Measurements from ENCODE around the gene BCL2L1.
"Not testable (repeated sequence)": the region's sequence is repeated elsewhere in the genome, so short reads cannot be mapped to it uniquely, and the experiment has no call there.

BCL2L1 gene

DNA sequence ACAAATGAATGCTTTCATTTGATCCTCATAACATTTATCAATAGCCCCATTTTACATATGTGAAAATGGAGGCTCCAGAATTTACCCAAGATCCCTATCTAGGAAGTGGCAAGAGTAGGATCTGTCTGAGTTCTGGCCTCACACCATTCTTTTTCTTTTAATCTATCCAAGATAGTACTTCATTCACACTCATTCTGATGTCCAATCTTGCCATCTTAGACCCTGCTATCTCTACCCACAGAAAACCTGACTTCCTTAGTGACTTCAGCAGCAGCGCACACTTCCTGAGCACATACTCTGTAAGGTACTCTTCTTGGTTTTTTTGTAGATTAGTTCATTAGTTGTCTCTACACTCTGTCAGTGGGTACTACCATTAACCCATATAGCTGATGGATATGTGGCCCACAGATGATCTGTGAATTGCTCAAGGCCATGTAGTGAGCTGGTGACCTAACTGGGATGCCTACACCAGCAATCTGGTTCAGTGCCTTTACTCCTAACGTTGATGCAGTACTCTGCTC lies 48.7 kb downstream of the BCL2L1 start:
- DNase-seq = no peak

DNA sequence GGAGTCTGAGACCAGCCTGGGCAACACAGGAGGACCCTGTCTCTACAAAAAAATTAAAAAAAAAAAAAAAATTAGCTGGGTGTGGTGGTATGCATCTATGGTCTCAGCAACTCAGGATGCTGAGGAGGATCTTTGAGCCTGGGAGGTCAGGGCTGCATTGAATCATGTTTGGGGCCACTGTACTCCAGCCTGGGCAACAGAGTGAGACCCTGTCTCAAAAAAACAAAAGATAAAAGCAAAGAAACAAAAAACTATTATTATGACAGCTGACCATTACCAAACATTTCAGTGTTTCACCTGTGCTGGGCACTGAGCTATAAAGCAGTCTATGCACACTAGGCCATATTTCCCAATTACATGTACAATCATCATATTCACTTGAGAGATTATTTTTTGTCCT lies 49.2 kb downstream of the BCL2L1 start:
- no peak for DNase-seq

DNA sequence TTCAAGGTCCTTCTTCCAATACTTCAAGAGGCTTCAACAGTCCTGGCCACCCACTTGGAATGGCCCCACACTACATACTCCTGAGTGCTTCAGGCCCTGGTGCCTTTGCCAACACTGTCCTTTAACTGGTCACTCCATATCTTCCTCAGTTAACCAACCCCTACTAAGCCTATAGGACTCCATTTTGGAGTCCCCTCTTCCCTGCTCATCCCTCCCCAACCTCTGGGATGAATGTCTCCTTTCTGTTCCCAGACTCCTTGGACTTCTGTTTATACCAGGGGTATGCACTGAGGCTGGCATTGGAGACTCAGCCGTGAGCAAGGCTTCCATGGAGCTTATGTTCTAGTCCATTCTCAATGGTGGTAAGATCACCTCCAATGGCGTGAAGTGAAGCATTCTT lies 51.3 kb downstream of the BCL2L1 start:
- DNase-seq = no peak

DNA sequence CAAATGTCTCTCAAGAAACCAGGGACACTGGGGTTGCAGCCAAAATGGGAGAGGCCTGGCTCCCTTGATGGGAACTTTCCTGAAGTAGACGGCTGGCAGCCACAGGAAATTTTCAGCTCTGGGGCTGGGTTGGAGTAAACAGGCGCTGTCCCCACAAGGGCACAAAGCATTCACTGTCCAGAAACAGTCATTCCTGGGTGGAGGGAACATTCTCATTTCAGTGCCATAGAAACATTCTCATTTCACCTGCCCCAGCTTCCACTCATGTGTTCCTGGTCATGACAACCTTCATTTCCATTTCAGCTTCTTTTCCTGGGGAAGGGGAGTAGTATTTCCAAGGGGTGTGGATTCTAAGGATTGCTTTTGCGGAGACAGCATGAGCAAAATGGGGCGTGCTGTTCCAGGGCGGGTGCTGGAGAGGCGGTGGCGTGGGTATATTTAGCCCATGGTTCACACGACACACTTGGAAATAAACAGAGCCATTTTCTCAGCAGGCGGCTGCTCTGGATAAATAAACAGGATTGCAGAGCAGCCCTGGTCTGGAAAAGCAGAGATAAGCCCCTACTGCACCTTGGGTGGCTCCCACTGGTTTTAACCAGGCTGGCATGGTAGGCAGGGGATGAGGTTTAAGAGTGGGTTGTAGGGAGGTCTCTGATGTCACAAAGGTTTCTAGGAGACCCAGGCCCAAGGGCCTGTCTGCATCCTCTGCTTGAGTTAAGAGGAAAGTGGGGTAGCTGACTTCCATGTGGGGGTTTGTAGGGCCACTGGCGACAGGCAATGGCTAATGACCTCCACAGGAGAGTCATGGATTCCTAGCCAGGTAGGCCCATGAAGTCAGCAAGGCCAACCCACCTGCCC lies 52.1 kb downstream of the BCL2L1 start:
- DNase-seq = no peak

DNA sequence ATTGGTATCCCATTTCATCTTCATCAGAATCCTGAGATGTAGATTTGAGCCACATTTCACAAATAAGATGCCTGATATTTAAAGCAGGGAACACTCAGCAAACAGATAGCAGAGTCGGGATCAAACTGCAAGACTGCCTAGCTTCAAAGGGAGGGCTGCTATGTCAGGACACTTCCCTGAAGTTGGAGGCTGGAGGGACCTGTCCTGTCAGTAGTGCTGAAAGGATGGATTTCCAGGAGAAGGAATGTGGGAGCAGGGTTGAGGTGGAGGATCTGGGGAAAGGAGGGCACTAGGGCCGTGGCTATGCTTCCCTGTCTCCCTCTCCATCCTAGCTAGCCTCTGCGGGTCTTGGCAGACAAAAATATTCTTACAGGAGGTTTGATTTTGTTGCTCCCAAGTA lies 52.8 kb downstream of the BCL2L1 start:
- DNase-seq = no peak

DNA sequence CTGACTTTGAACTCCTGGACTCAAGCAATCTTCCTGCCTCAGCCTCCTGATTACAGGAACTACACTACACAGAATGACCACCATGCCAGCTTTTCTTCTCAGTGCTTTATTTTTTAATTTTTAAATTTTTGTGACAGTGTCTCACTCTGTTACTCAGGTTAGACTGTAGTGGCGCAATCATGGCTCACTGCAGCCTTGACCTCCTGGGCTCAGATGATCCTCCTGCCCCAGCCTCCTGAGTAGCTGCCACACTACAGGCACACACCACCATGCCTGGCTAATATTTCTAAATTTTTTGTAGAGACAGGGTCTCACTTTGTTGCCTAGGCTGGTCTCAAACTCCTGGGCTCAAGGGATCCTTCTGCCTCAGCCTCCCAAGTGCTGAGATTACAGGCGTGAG lies 53.7 kb downstream of the BCL2L1 start:
- not testable (repeated sequence) for DNase-seq

DNA sequence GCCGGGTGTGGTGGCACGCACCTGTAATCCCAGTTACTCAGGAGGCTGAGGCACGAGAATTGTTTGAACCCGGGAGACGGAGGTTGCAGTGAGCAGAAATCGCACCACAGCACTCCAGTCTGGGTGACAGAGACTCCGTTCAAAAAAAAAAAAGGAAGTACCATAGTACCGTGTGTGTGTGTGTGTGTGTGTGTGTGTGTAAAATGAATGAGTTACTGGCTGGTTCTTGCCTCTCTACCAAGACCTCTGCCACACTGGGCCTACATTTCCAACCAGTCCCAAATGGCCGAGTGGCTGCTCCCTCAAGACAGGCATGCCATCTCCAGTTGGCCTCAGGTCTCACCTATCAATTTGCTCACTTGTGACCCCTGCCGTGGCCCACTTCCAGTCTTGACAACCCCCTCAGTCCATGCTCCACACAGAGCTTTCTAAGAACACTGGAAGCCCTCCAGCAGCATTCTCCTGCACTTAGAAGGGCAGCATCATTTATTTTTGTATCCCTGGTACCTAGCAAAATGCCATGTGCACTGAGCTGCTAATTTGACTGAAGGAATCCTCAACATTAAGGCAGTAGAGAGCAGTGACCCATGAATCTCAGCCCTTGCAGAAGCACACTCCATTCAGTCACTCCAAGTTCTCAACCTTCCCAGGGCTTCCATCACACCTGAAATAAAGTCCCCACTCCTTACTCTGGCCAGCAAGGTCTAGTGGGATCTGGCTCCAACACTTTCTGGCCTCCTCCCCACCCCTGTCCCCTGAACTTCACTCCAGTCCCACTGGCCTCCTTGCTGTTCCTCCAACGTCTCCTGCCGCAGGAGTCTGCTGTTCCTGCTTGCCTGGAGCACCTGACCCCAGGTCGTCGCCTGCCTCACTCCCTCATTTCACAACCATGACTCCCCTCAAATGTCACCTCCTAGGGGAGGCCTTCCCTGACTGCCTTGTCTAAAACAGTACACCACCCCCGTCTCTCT lies 55.1 kb downstream of the BCL2L1 start:
- no peak for DNase-seq

DNA sequence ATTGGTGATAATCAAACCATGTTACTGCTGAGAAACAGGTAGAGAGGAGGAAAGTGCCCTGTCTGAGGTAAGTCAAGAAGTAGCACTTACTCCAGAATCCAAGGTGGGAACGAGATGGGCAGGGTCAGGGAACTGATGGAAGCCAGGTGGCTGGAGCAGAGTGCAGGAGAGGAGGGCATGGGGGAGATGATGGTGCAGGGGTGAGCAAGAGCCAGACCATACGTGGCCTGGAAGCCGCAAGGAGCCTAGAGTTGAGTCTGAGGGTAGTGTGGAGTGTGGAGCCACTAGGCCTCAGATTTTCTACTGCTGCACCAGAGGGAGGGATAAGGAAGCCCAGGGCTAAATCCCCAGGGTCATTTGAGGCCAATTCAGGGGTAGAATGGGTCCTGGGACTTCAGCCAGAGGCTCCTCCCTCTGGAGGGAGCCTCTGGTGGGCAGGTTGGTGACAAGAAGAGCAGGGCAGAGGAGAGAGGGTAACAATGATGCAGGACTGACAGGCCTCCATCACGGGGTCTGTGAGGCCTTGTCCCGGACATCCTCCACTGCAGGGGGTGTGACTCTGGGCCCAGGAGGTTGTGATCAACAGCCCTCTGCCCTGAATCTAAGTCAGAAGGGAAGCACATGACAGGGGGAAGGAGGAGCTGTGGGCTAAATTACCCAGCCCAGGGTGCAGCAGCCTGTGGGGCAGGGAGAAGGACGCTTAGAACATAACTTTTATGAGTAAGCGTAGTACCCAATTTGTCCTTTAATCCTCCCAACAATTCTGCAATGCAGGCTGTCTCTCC lies 56.2 kb downstream of the BCL2L1 start:
- DNase-seq = no peak

DNA sequence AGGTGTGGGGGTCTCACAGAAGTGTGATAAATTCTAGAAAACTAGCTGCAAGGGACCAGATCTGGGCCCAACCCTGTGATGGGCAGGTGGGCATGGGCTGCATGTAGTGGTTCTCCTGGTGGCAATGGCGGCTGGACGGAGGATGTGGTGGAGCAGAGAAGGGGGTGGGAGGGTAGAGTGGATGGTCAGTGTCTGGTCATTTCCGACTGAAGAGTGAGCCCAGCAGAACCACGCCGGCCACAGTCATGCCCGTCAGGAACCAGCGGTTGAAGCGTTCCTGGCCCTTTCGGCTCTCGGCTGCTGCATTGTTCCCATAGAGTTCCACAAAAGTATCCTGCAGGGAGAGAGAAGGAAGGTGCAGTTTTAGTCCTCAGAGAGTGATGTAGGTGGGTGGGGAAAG lies 56.9 kb downstream of the BCL2L1 start:
- no peak for DNase-seq

DNA sequence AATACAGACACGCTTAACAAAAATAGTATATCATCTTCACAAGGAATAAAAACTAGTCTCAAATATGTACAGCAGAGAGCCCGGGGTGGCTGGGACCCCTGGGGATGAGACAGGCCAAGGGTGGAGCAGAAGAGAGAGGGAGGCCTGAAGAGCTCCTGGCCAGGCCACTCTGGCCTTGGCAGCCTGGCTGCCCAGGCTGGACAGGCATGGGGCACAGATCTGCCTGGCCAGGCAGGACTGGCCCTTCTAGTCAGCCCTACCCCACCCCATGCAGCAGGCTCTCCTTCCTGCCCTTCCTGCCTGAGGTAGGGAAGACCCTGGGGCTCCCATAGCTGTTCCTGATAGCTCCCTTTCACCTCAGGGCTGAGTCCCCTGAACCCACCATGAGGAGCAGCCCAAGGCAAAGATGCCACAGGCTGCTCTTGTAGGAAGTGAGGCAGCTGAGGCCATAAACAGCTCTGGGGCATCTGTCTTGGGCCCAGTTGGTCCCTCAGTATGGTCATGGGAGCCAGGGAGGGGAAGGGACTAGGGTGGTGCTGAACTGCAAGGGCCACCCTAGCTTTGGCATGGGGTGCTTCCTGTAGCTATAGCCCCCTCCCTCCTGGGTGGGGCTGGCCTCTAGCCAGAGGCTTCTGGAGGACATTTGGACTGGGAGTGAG lies 57.8 kb downstream of the BCL2L1 start:
- no peak for DNase-seq

DNA sequence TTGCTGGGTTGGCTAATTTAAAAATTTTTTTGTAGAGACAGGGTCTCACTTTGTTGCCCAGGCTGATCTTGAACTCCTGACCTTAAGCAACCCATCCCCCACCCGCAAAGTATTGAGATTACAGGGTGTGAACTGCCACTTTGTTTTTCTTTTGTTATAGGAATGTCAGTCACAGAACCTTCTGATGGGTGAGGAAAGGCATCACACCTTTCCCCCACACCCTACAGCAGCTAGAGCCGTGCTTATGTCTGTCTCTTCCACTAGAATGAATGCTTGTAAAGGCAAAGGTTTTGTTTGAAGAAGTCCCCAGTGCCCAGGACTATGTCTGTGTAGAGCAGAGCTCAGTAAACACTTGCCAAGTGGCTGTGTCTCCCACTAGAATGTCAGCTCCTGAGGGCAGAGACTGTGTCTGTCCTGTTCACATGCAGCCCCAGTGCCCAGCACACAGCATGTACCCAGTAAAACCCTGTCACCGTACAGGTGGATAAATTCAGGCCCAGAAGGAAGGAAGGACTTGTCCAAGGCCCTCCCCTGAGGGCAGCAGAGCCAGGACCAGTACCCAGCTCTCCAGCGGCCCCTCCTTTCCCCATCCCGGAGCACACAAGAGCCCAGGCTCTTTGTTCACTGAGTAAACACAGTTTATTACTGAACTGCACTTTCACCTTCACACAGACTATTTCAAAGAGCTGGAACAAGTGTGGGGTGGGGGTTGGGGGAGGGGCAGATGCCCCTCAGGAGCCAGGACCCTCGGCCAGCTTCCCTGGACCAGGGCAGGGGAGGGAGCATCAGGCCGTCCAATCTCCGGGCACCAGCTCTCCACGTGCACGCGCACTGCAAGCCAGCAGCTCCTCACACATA lies 58.6 kb downstream of the BCL2L1 start:
- no peak for DNase-seq

DNA sequence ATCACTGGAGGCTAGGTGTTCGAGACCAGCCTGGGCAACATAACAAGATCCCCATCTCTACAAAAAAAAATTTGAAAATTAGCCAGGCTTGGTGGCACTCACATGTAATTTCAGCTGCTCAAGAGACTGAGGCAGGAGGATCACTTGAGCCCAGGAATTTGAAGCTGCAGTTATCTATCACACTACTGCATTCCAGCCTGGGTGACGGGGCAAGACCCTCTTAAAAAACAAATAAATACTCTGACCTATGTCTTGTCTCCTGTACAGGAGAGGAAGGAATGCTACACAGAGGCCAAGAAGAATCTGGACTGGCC lies 59.2 kb downstream of the BCL2L1 start:
- DNase-seq = no peak

DNA sequence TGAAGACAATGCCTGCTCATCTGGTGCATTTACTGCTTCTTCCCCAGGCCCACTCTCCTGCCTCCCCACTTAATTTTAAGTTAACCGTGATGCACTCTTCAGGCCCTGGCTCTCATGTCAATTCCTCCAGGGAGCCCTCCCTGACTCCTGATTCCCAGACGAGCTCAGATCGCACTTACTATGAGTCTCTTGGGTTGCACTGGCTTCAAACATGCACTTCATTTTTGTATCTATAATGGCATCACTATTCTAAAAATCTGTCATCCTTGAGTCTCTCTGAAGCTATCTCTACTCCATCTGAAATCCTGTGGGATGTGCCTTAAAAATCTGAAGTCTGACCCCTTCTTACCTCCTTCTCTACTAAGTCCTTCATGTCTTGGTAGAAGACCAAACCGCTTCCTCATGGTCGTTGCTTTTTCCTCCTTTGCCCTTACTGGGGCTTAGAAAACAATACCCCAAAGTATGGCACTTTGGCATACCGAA lies 60.3 kb downstream of the BCL2L1 start:
- DNase-seq = no peak

DNA sequence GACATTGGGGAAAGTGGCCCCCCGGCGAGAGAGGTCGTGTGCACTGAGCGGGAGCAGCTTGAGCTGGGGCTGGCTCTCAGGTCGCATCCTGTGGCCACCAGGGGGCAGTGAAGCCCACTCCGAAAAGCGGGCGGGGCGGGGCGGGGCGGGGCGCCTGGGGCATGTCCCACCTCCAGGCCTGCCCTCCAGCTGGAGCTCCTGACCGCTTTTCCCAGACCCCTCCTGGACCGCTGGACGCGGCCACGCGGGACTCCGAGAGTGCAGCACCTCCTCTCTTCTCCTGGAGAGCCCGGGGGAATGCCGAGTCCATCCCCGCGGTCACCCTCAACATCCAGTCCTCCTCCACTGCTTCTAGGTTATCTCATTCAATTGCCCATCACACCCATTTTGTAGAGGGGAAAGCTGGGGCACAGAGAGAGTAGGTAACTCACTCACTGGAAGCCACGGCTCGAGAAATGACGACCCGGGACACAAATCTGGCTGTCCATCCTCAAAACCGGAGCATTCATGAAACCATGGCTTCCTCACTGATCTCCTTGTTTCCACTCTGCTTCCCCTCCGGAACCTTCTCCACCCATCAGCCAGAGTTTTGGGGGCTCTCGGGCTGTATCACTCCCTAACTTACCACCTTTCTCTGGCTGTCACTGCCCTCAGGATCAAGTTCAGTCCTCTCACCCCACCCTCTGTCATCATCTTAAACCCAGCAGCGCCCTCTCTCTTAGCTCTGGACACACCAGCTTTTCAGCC lies 60.9 kb downstream of the BCL2L1 start:
- peak; percentile 91 for DNase-seq

DNA sequence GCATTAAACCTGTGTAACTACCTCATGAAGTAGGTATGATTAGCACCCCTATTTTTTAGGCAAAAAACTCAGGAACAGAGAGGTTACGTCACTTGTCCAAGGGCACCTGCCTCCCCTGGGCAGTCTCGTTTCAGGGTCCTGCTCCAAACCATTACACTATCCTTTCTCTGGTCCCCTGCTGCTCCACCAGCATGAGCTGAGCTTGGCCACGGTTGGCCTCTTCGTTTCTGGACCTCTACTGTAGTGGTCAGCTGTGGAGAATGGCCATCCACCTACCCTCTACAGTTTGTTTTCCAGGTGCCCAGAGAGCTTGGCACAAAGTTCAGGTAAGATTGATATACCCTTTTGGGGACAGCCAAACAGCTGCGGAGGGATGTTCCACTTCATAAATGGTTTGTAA lies 68.1 kb downstream of the BCL2L1 start:
- no peak for DNase-seq

DNA sequence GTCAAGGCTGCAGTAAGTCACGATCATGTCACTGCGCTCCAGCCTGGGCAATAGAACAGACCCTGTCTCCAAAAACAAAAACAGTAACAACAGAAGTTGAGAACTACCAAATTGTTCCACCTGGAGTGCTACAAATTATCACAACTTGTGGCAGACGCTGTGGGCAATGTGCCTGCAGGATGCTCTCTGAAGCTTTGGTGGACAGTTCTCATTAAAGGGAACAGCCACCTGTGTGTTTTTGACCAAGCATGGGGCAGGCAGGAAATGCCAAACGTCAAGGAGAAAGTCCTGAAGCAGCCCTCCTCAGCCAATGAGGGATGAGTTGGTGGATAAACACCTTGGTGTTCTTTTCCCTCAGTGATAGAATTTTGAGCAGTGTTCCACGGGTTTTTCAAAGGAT lies 69.1 kb downstream of the BCL2L1 start:
- no peak for DNase-seq

DNA sequence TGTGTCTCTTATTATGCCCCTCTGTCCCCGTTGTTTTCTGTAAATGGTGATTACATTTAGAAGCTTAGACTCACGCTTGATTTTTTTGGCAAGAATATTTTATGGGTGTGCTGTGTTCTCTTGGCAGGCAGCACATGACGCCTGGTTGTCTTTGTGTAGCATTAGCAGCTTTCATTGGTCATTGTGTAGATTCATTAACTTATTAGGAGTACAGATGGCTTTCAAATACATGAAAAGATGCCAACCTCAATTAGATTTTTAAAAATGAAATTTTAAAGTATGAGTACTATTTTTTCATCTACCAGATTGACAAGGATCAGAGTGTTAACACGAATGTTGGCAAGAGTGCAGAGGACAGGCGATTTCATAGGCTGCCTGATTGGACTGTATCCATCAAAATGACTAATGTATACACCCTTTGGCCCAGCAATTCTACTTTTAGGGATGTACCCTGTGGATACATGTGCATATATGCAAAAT lies 69.7 kb downstream of the BCL2L1 start:
- DNase-seq = no peak

DNA sequence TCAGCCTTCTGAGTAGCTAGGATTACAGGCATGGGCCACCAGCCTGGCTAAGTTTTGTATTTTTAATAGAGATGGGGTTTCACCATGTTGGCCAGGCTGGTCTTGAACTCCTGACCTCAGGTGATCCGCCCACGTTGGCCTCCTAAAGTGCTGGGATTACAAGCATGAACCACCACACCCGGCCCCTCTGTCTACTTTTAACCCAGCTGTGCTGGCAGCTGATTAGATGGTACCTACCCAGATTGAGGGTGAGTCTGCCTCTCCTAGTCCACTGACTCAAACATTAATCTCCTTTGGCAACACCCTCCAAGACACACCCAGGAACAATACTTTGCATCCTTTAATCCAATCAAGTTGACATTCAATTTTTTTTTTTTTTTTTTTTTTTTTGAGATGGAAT lies 74.6 kb downstream of the BCL2L1 start:
- DNase-seq = not testable (repeated sequence)

DNA sequence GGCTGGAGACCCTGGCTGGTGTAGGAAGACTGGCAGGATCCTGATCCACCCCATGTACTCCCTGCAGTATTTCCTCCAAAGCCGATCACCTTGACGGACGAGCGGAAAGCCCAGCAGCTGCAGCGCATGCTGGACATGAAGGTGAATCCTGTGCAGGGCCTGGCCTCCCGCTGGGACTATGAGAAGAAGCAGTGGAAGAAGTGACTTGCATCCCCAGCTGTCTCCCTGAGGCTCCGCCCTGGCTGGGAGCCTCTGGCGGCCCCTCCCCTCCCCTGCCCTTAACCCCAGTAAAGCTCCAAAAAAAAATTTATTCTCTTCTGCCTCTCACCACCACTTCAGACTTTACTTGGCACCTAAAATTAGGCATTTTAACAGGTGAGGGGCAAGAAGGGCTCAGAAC lies 78.0 kb downstream of the BCL2L1 start:
- DNase-seq = no peak

DNA sequence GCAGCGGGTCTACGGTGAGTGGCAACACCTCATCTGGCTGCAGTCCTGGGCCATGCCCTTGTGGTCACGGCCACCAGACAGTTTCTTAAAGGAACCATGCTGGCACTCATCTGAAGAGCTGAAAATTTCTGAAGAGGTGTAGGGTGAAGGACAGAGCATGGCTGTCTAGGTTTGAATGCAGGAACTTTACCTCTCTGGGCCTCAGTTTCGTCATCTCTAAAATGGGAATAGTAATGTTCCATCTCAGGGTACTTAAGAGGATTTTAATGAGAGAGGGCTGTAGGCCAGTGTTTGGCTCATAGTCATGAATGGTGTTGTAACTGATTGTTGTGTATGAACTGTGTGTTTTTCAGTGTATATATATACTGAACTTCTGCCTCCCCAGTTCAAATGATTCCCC lies 79.1 kb downstream of the BCL2L1 start:
- no peak for DNase-seq
